Measurements from ENCODE around the gene ATP2B3. TPM values are rescaled to one million over a fixed set of nuclear protein-coding genes. Genes with fewer than 3 reads are reported as not detected.

Gene ATP2B3
- total and polyA plus RNA-seq, 9 of the 15 experiments (the other 6 are each of a cell fraction or from before 2014, with no cell fraction given) = 0.04 TPM; not detected in 8

- intact Hi-C loops (cut with micrococcal nuclease) = no loop called here
- H3K9me3 ChIP-seq (replicated peaks; ENCODE audit: control insufficient read depth, insufficient read depth, low read depth, low read length) = no peaks in the 10 kb centered on the region
- H4K20me1 ChIP-seq (replicated peaks; ENCODE audit: control insufficient read depth, insufficient read depth, low read length) = no peaks in the 10 kb centered on the region
- no peak overlapping the region for H3K4me2 ChIP-seq (ENCODE audit: insufficient read depth, low read length)
- FAIRE-seq = no peak
- 59% methylated on average over 3 of the region's 10 CpGs for WGBS (ENCODE audit: insufficient coverage, low coverage, missing lambda C conversion rate)
- ChIA-PET CTCF (ENCODE audit: low intra/inter-chr PET ratio) (no interaction called here), POLR2A (no interaction called here)
- H3K4me3 ChIP-seq = no peak overlapping the region
- no peak for ATAC-seq
- BruUV-seq (replicated peaks) = no TSS peak
- no peak overlapping the region for H3K27ac ChIP-seq (ENCODE audit: extremely low read depth, low read depth, low read length)
- TF ChIP-seq RAD51 (IDR thresholded peaks at IDR 0.05; ENCODE audit: borderline replicate concordance, low read depth) (no peak), RBFOX2 (IDR thresholded peaks at IDR 0.05; ENCODE audit: low read depth, low read length) (no peak), SIRT6 (IDR thresholded peaks at IDR 0.05; ENCODE audit: low read depth, low read length) (no peak), SMARCB1 (IDR thresholded peaks at IDR 0.05; ENCODE audit: insufficient read length, low read depth) (no peak), SUPT5H (IDR thresholded peaks at IDR 0.05) (no peak), NKRF (IDR thresholded peaks at IDR 0.05; ENCODE audit: borderline replicate concordance) (no peak), ZFP30 (CRISPR knock-in tag; IDR thresholded peaks at IDR 0.05; ENCODE audit: borderline replicate concordance) (no peak), TCF7L2 (IDR thresholded peaks at IDR 0.05; ENCODE audit: low read depth, low read length) (no peak), COPS2 (conservative IDR thresholded peaks at IDR 0.05) (no peak), HINFP (tag; conservative IDR thresholded peaks at IDR 0.05; ENCODE audit: low read depth) (no peak), HMBOX1 (IDR thresholded peaks at IDR 0.05) (no peak), FOSL1 (tag; conservative IDR thresholded peaks at IDR 0.05) (no peak), ZNF274 (IDR thresholded peaks at IDR 0.05; ENCODE audit: borderline replicate concordance, low read depth, low read length) (no peak), RB1 (IDR thresholded peaks at IDR 0.05; ENCODE audit: low read depth) (no peak), ELK3 (CRISPR knock-in tag; IDR thresholded peaks at IDR 0.05) (no peak), SRSF1 (IDR thresholded peaks at IDR 0.05; ENCODE audit: low read depth, low read length) (no peak), ZNF507 (tag; conservative IDR thresholded peaks at IDR 0.05) (no peak), OTX1 (CRISPR knock-in tag; IDR thresholded peaks at IDR 0.05) (no peak), HSF4 (CRISPR knock-in tag; IDR thresholded peaks at IDR 0.05; ENCODE audit: borderline replicate concordance) (no peak), HNRNPL (IDR thresholded peaks at IDR 0.05; ENCODE audit: low read depth, low read length) (no peak)
- H3K36me3 ChIP-seq (ENCODE audit: control insufficient read depth, insufficient read depth, low read length) = no peaks in the 10 kb centered on the region
- no peaks in the 10 kb centered on the region for H3K9me1 ChIP-seq (ENCODE audit: control insufficient read depth, insufficient read depth, low read length)
- in situ Hi-C loops (cut with MboI) = no loop called here
- no peak overlapping the region for H2AFZ ChIP-seq (ENCODE audit: low read depth, low read length)
- peaks cover 0 to 16% of the 10 kb centered on the region in 2 experiments; a peak in 2 of 5 replicates for H3K27me3 ChIP-seq (ENCODE audit: control insufficient read depth in 2 of 2, insufficient read depth in 2 of 2, low read length in 2 of 2)
- H3K4me1 ChIP-seq (replicated peaks in 1 of 2; ENCODE audit: control insufficient read depth in 2 of 2, insufficient read depth in 2 of 2, low read length in 2 of 2) = peaks cover 0 to 40% of the 10 kb centered on the region in 2 experiments; a peak in 2 of 5 replicates
- H3K9ac ChIP-seq (ENCODE audit: insufficient read depth in 1 of 2, low read depth in 2 of 2, low read length in 2 of 2) = no peak overlapping the region
- H3K79me2 ChIP-seq (ENCODE audit: control insufficient read depth, insufficient read depth, low read length) = no peaks in the 10 kb centered on the region
- DNase-seq (ENCODE audit: extremely low read depth in 1 of 4, low spot score in 3 of 4) = no peak
These were observed 31.3 kb upstream of the ATP2B3 start for GRCh38 chrX:153486171-153486570.

All from K562 (cell line).